Inferior parietal cortex (tissue), 1 donor: Measurements from ENCODE around the gene MARK3.
A peak's percentile ranks its signal among the peaks of the same experiment; 100 is the strongest.
"Not testable (repeated sequence)": the region's sequence is repeated elsewhere in the genome, so short reads cannot be mapped to it uniquely, and the experiment has no call there.

ENCODE experiments used
- DNase-seq: peaks from one replicate; pipeline ENCODE4 v3.0.0-alpha.2; 2016; ENCODE audit errors: extremely low spot score

MARK3 gene

GRCh38 chr14:103385152-103385928 lies at the start of gene MARK3:
Gene MARK3 (plus strand): TSS chr14:103385415. CDS start chr14:103386030, 615 bp downstream.
- DNase-seq, result peak; percentile 96

GRCh38 chr14:103336191-103336590 lies 49.0 kb upstream of the MARK3 start:
- no peak for DNase-seq

- no peak for DNase-seq
Measured at GRCh38 chr14:103337794-103338193, 47.4 kb upstream of the MARK3 start.

- no peak for DNase-seq
Measured at GRCh38 chr14:103339561-103339960, 45.7 kb upstream of the MARK3 start.

- no peak for DNase-seq
Measured at GRCh38 chr14:103340480-103341212, 44.6 kb upstream of the MARK3 start.

GRCh38 chr14:103341250-103342129 lies 43.7 kb upstream of the MARK3 start:
- DNase-seq, result no peak

- DNase-seq, result no peak
Measured at GRCh38 chr14:103343164-103343879, 41.9 kb upstream of the MARK3 start.

GRCh38 chr14:103343905-103344797 lies 41.1 kb upstream of the MARK3 start:
- no peak for DNase-seq

GRCh38 chr14:103346286-103346685 lies 38.9 kb upstream of the MARK3 start:
- DNase-seq, result no peak

- DNase-seq, result no peak
Measured at GRCh38 chr14:103347091-103347815, 38.0 kb upstream of the MARK3 start.

GRCh38 chr14:103348154-103348553 lies 37.1 kb upstream of the MARK3 start:
- DNase-seq, result no peak

GRCh38 chr14:103349982-103350381 lies 35.2 kb upstream of the MARK3 start:
- DNase-seq, result no peak

- DNase-seq, result no peak
Measured at GRCh38 chr14:103353362-103353761, 31.9 kb upstream of the MARK3 start.

- no peak for DNase-seq
Measured at GRCh38 chr14:103354141-103354540, 31.1 kb upstream of the MARK3 start.

- DNase-seq, result no peak
Measured at GRCh38 chr14:103356024-103356682, 29.1 kb upstream of the MARK3 start.

GRCh38 chr14:103357552-103357951 lies 27.7 kb upstream of the MARK3 start:
- not testable (repeated sequence) for DNase-seq

GRCh38 chr14:103360548-103360947 lies 24.7 kb upstream of the MARK3 start:
- no peak for DNase-seq

GRCh38 chr14:103361867-103362266 lies 23.3 kb upstream of the MARK3 start:
- DNase-seq, result no peak

GRCh38 chr14:103362780-103363179 lies 22.4 kb upstream of the MARK3 start:
- DNase-seq, result no peak
